Tibial nerve (tissue), 4 donors: ENCODE data around the gene ADAMTS9. TPM values are rescaled to one million over a fixed set of nuclear protein-coding genes. Genes with fewer than 3 reads are reported as not detected.
A peak's percentile ranks its signal among the peaks of the same experiment; 100 is the strongest.

Experiments
- DNase-seq, 2 donors: peaks; one replicate each; pipeline ENCODE4 v3.0.0-alpha.2; 2019; ENCODE audit warnings: low spot score in 2 of 2
- H3K27ac ChIP-seq, 4 donors: fragments of 200-600 bp; sonication (generic) in 3 of 4; one replicate each; pipeline ENCODE4 v1.5.1; 2017 to 2019; ENCODE audit warnings: mild to moderate bottlenecking in 1 of 4
- H3K27me3 ChIP-seq, 2 donors: fragments of 200-600 bp; sonication (generic) in 1 of 2; one replicate each; pipeline versions ENCODE4 v1.5.1 to v1.6.0; 2017 to 2019
- H3K36me3 ChIP-seq, 3 donors: fragments of 200-600 bp; sonication (generic); one replicate each; pipeline ENCODE4 v1.5.1; 2018 to 2019
- H3K4me1 ChIP-seq, 4 donors: fragments of 200-600 bp; sonication (generic) in 3 of 4; one replicate each; pipeline ENCODE4 v1.5.1; 2017 to 2019
- H3K4me3 ChIP-seq, 4 donors: fragments of 200-600 bp; sonication (generic) in 3 of 4; one replicate each; pipeline ENCODE4 v1.5.1; 2017 to 2019; ENCODE audit warnings: mild to moderate bottlenecking in 1 of 4, moderate library complexity in 1 of 4
- H3K9me3 ChIP-seq, 4 donors: fragments of 200-600 bp; sonication (generic) in 3 of 4; one replicate each; pipeline ENCODE4 v1.5.1; 2017 to 2019
- EP300 ChIP-seq, 2 donors: sonication (generic); formaldehyde crosslinking; IDR thresholded peaks; one replicate each; pipeline ENCODE4 v1.6.1; 2017; ENCODE audit warnings: antibody characterized with exemption in 2 of 2, mild to moderate bottlenecking in 1 of 2
- POLR2A ChIP-seq, 2 donors: fragments of 450-650 bp; IDR thresholded peaks; one replicate each; pipeline ENCODE4 v1.6.1; 2017; ENCODE audit warnings: antibody characterized with exemption in 2 of 2, mild to moderate bottlenecking in 2 of 2, moderate library complexity in 2 of 2
- WGBS, 2 donors: methylation state at CpG; one replicate each; pipeline ENCODE4 v1.1.5; 2018; 5-methylcytosine and 5-hydroxymethylcytosine counted together
- total RNA-seq, 4 donors: library from RNA; depleted of rRNA; stranded (reverse); fragments of >200 nt; gene quantifications; one replicate each; pipeline ENCODE4 v1.1.0, GENCODE V29; 2016
- TF ChIP-seq, protein P1 (sequence below), 5 experiments: fragments of 200-600 bp in 3 of 5; fragments of 450-650 bp in 2 of 5; sonication (generic) in 3 of 5; IDR thresholded peaks; one replicate each; pipeline ENCODE4 v1.5.1; 2016 to 2019; ENCODE audit warnings: antibody characterized with exemption in 5 of 5, mild to moderate bottlenecking in 3 of 5, moderate library complexity in 2 of 5

ADAMTS9 gene
- total RNA-seq, 4 donors from 2014 or later: 79.1 to 145 (median 95.0) TPM

DNA sequence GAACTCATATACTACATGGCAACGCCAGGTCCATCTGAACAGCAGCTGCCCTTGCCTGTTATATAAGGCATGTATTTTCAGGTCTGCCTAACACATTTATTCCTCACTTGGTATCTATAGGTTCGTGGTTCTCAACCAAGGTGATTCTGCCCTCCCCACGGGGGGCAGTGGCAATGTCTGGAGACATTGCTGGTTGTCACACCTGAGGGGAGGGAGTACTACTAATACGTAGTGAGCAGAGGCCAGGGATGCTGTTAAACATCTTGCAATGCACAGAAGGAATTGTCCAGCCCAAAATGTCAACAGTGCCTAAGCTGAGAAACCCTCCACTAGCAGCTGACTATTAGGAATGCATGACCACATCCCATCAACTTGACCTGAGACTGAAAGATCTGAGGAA, 32.6 kb downstream of the ADAMTS9 start:
- TF ChIP-seq EP300 (IDR thresholded peaks at IDR 0.05) (no peak), POLR2A (IDR thresholded peaks at IDR 0.05) (no peak)
- TF ChIP-seq, protein P1, sequence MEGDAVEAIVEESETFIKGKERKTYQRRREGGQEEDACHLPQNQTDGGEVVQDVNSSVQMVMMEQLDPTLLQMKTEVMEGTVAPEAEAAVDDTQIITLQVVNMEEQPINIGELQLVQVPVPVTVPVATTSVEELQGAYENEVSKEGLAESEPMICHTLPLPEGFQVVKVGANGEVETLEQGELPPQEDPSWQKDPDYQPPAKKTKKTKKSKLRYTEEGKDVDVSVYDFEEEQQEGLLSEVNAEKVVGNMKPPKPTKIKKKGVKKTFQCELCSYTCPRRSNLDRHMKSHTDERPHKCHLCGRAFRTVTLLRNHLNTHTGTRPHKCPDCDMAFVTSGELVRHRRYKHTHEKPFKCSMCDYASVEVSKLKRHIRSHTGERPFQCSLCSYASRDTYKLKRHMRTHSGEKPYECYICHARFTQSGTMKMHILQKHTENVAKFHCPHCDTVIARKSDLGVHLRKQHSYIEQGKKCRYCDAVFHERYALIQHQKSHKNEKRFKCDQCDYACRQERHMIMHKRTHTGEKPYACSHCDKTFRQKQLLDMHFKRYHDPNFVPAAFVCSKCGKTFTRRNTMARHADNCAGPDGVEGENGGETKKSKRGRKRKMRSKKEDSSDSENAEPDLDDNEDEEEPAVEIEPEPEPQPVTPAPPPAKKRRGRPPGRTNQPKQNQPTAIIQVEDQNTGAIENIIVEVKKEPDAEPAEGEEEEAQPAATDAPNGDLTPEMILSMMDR (IDR thresholded peaks at IDR 0.05): no peak
- peak overlapping the region in 1 of 4 donors; percentile 46 for H3K27ac ChIP-seq
- H3K36me3 ChIP-seq: peaks cover 0 to 37% (median 0%) of the 10 kb centered on the region in 3 donors
- no peaks in the 10 kb centered on the region for H3K27me3 ChIP-seq
- no peaks in the 10 kb centered on the region for H3K9me3 ChIP-seq
- no peak for DNase-seq
- 86 to 90% methylated on average over 4 of the region's 4 CpGs for WGBS, 2 donors
- H3K4me3 ChIP-seq: no peak overlapping the region
- peaks cover 0 to 45% (median 5%) of the 10 kb centered on the region in 4 donors for H3K4me1 ChIP-seq

DNA sequence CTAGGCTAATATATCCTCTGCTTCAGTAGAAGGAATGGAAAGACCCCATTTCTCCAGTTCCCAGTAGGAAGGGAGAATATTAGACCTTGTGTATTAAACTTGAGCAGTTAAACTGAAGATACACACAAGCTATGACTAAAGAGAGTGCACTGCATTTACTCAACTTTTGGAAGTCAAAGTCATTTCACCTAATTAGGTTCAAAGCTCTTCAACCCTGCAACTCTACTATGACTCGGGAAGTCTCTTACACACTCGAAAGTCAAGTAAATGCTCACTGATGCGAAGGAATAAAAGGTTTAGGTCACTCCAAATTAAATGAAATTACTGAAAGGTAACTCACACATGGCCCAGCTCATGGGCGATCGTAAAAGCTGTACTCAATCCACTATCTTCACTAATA, 33.8 kb downstream of the ADAMTS9 start:
- Histone ChIP-seq H3K4me3 (no peak overlapping the region), H3K9me3 (no peaks in the 10 kb centered on the region), H3K27ac (peak overlapping the region in 2 of 4 donors; percentile 42 to 43), H3K4me1 (peaks cover 0 to 46% (median 7%) of the 10 kb centered on the region in 4 donors), H3K36me3 (peaks cover 0 to 47% (median 0%) of the 10 kb centered on the region in 3 donors), H3K27me3 (no peaks in the 10 kb centered on the region)
- TF ChIP-seq EP300 (IDR thresholded peaks at IDR 0.05) (no peak), POLR2A (IDR thresholded peaks at IDR 0.05) (no peak)
- TF ChIP-seq, protein P1 (IDR thresholded peaks at IDR 0.05): no peak
- WGBS, 2 donors: 89 to 90% methylated on average over 5 of the region's 5 CpGs
- DNase-seq: no peak

DNA sequence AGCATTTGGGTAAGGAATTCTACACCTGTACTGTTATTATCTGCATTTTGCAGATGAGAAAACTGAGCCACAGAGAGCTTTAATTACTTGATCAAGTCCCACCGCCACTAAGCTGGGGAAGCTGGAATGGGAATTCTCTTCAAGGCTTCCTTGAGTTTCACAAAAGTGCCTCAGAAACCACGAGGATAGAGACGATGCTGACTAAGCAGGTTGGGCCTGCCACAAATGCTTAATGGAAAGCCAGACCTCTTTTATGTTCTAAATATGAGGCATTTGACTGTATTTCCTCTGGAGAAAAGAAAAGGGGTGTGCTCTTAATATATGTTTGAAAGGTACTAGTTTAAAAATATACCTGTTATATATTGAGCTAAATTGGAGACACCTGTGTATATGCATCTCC, 34.7 kb downstream of the ADAMTS9 start:
- Histone ChIP-seq H3K4me1 (peaks cover 0 to 46% (median 7%) of the 10 kb centered on the region in 4 donors), H3K27ac (no peak overlapping the region), H3K4me3 (no peak overlapping the region), H3K9me3 (no peaks in the 10 kb centered on the region), H3K27me3 (no peaks in the 10 kb centered on the region), H3K36me3 (peaks cover 0 to 47% (median 0%) of the 10 kb centered on the region in 3 donors)
- 51 to 55% methylated on average over 3 of the region's 3 CpGs for WGBS, 2 donors
- TF ChIP-seq EP300 (IDR thresholded peaks at IDR 0.05): no peak
- TF ChIP-seq, protein P1 (IDR thresholded peaks at IDR 0.05): no peak
- no peak for TF ChIP-seq POLR2A (IDR thresholded peaks at IDR 0.05)
- DNase-seq: no peak

GRCh38 chr3:64651741-64652241, 36.0 kb downstream of the ADAMTS9 start:
- Histone ChIP-seq H3K36me3 (peaks cover 0 to 48% (median 0%) of the 10 kb centered on the region in 3 donors), H3K4me3 (no peak overlapping the region), H3K27me3 (no peaks in the 10 kb centered on the region), H3K27ac (peak overlapping the region in 3 of 4 donors; percentile 6 to 69 (median 67)), H3K9me3 (no peaks in the 10 kb centered on the region), H3K4me1 (peaks cover 0 to 48% (median 7%) of the 10 kb centered on the region in 4 donors)
- TF ChIP-seq POLR2A (IDR thresholded peaks at IDR 0.05): no peak
- no peak for TF ChIP-seq EP300 (IDR thresholded peaks at IDR 0.05)
- TF ChIP-seq, protein P1 (IDR thresholded peaks at IDR 0.05): peak in 1 of 5 experiments; percentile 8
- no peak for DNase-seq
- WGBS, 2 donors: 23 to 34% methylated on average over 2 of the region's 2 CpGs

DNA sequence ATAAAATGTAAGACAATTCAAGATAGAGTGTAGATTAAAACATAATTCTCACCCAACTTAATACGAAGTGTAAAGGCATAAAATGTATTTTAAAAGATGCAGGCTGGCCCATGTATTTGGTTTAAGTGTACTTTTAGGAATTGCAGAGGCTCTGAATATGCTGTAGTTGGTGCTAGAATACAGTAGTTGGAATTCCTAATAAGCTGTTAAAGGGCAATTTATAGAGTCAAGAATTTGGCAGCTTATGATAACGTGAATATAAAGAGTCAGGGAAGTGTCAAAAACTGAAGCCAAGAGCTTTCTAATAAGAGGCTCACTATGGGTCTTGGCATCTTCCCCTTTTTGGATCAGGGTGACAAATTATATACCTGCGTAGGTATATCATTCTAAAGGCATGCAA, 36.5 kb downstream of the ADAMTS9 start:
- H3K4me3 ChIP-seq: no peak overlapping the region
- peak overlapping the region in 3 of 4 donors; percentile 6 to 69 (median 67) for H3K27ac ChIP-seq
- no peaks in the 10 kb centered on the region for H3K27me3 ChIP-seq
- DNase-seq: no peak
- peaks cover 0 to 48% (median 7%) of the 10 kb centered on the region in 4 donors for H3K4me1 ChIP-seq
- TF ChIP-seq EP300 (IDR thresholded peaks at IDR 0.05) (no peak), POLR2A (IDR thresholded peaks at IDR 0.05) (no peak)
- TF ChIP-seq, protein P1 (IDR thresholded peaks at IDR 0.05): peak in 1 of 5 experiments; percentile 15
- 49 to 53% methylated on average over 3 of the region's 3 CpGs for WGBS, 2 donors
- H3K9me3 ChIP-seq: no peaks in the 10 kb centered on the region
- peaks cover 0 to 49% (median 0%) of the 10 kb centered on the region in 3 donors for H3K36me3 ChIP-seq
